Spleen (tissue), 11 donors: ENCODE data around the gene GRAMD1B. TPM values are rescaled to one million over a fixed set of nuclear protein-coding genes. Genes with fewer than 3 reads are reported as not detected.

Source experiments
- DNase-seq: peaks from one replicate; pipeline ENCODE4 v3.0.0-alpha.2; 2020
- H3K27ac ChIP-seq, 8 donors: fragments of 200-600 bp; sonication (generic) in 7 of 8; 1 replicate in 4 of 8; 2 replicates in 4 of 8; pipeline versions ENCODE4 v1.5.0 to v1.8.0; 2016 to 2021; ENCODE audit warnings: inconsistent platforms in 4 of 8, mild to moderate bottlenecking in 4 of 8, moderate library complexity in 1 of 8
- H3K27me3 ChIP-seq, 7 donors: fragments of 200-600 bp; sonication (generic) in 6 of 7; replicated peaks in 1 of 7; 1 replicate in 4 of 7; 2 replicates in 3 of 7; pipeline versions ENCODE4 v1.5.0 to v1.8.0; 2016 to 2021; ENCODE audit warnings: inconsistent platforms in 3 of 7, mild to moderate bottlenecking in 1 of 7
- H3K36me3 ChIP-seq, 6 donors: fragments of 200-600 bp; sonication (generic) in 5 of 6; 1 replicate in 4 of 6; 2 replicates in 2 of 6; pipeline versions ENCODE4 v1.5.0 to v1.8.0; 2016 to 2021; ENCODE audit warnings: inconsistent platforms in 2 of 6
- H3K4me1 ChIP-seq, 6 donors: fragments of 200-600 bp; sonication (generic) in 5 of 6; 1 replicate in 3 of 6; 2 replicates in 3 of 6; pipeline versions ENCODE4 v1.5.0 to v1.8.0; 2016 to 2021; ENCODE audit warnings: inconsistent platforms in 3 of 6
- H3K4me3 ChIP-seq, 8 donors: fragments of 200-600 bp; sonication (generic) in 7 of 8; 1 replicate in 4 of 8; 2 replicates in 4 of 8; pipeline versions ENCODE4 v1.5.0 to v1.8.0; 2016 to 2021; ENCODE audit warnings: inconsistent platforms in 4 of 8, mild to moderate bottlenecking in 4 of 8, moderate library complexity in 2 of 8
- H3K9me3 ChIP-seq, 8 donors: fragments of 200-600 bp; sonication (generic) in 7 of 8; 1 replicate in 4 of 8; 2 replicates in 4 of 8; pipeline versions ENCODE4 v1.5.0 to v1.8.0; 2016 to 2021; ENCODE audit warnings: inconsistent platforms in 4 of 8
- CTCF ChIP-seq, 11 experiments: fragments of 200-600 bp in 7 of 11; fragments of 450-650 bp in 4 of 11; sonication (generic) in 4 of 11; IDR thresholded peaks in 8 of 11; conservative IDR thresholded peaks in 3 of 11; 1 replicate in 7 of 11; 2 replicates in 4 of 11; pipeline versions ENCODE4 v1.4.0 to v1.8.0; 2016 to 2021; ENCODE audit warnings: antibody characterized with exemption in 11 of 11, inconsistent platforms in 4 of 11, mild to moderate bottlenecking in 1 of 11
- POLR2A ChIP-seq, 3 donors: fragments of 450-650 bp; IDR thresholded peaks; one replicate each; pipeline ENCODE4 v1.5.1; 2017; ENCODE audit warnings: antibody characterized with exemption in 3 of 3, mild to moderate bottlenecking in 1 of 3
- POLR2AphosphoS5 ChIP-seq, 3 donors: sonication (generic); formaldehyde crosslinking; IDR thresholded peaks; one replicate each; pipeline ENCODE4 v1.5.1; 2017; ENCODE audit warnings: antibody characterized with exemption in 3 of 3
- WGBS, 5 donors: extraction: QIAGEN DNeasy Blood & Tissue Kit in 3 of 5; methylation state at CpG; one replicate each; pipeline versions ENCODE4 v1.1.5 to v1.1.7; 2013 to 2018; 5-methylcytosine and 5-hydroxymethylcytosine counted together
- intact Hi-C: fragments of 100-400 bp; cut with DNase I; formaldehyde crosslinking; loops from one replicate; pipeline ENCODE4 v1.15.0; 2023; ENCODE audit warnings: low total_unique reads
- polyA plus RNA-seq, 3 donors: library from polyadenylated mRNA; stranded (reverse); fragments of 200-250 nt; gene quantifications; one replicate each; pipeline ENCODE4 v1.2.1, GENCODE V29; 2013
- total RNA-seq, 7 donors: library from RNA; depleted of rRNA in 3 of 7; stranded (reverse); fragments of >200 nt in 3 of 7; fragmentation: NEBNext Ultra II Directional in 4 of 7; extraction: Animal tissue kit (Norgen Biotek cat#: 25700) in 4 of 7; gene quantifications; one replicate each; pipeline versions ENCODE4 v1.1.0 to v1.2.1, GENCODE V29; 2016 to 2021
- donor health status: healthy with polysubstance abuse.
- donor health status: DM: no; HTN: no; CAD: no; lungs with moderate emphysema.
- donor health status: DM: no; HTN: no; CAD: no.
- donor health status: Bipolar disorder and iron deficiency.
- donor health status: healthy.
- donor health status: DM: no; HTN: no; CAD: no.
- donor health status: DM: yes; HTN: yes; CAD: no.

The GRAMD1B gene
- total and polyA plus RNA-seq, 10 donors = 1.7 to 15.6 (median 7.5) TPM

GRCh38 chr11:123578778-123579481, 148.9 kb downstream of the GRAMD1B start:
- peaks cover 4 to 24% (median 18%) of the 10 kb centered on the region in 6 donors for H3K4me1 ChIP-seq
- 86 to 93% (median 88%) methylated on average over 15 of the region's 15 CpGs for WGBS, 5 donors
- H3K27ac ChIP-seq = no peak overlapping the region
- no peaks in the 10 kb centered on the region for H3K9me3 ChIP-seq
- TF ChIP-seq CTCF (IDR thresholded peaks at IDR 0.05 in 8 of 11, conservative IDR thresholded peaks at IDR 0.05 in 3 of 11) (no peak), POLR2A (IDR thresholded peaks at IDR 0.05) (no peak), POLR2AphosphoS5 (IDR thresholded peaks at IDR 0.05) (no peak)
- peaks cover 0 to 5% (median 0%) of the 10 kb centered on the region in 6 donors for H3K36me3 ChIP-seq
- DNase-seq = no peak
- no peak overlapping the region for H3K4me3 ChIP-seq
- peaks cover 0 to 17% (median 0%) of the 10 kb centered on the region in 7 donors for H3K27me3 ChIP-seq
- intact Hi-C loops = loop anchor here (10.0 kb wide), 1 partner anchor 126 kb away; no protein-coding TSS in a partner anchor

GRCh38 chr11:123579482-123579812, 149.4 kb downstream of the GRAMD1B start:
- no peak overlapping the region for H3K4me3 ChIP-seq
- WGBS, 5 donors = 83 to 92% (median 90%) methylated on average over 5 of the region's 5 CpGs
- H3K9me3 ChIP-seq = no peaks in the 10 kb centered on the region
- no peak for TF ChIP-seq POLR2AphosphoS5 (IDR thresholded peaks at IDR 0.05)
- no peak for TF ChIP-seq POLR2A (IDR thresholded peaks at IDR 0.05)
- TF ChIP-seq CTCF (IDR thresholded peaks at IDR 0.05 in 8 of 11, conservative IDR thresholded peaks at IDR 0.05 in 3 of 11) = no peak
- H3K4me1 ChIP-seq = peaks cover 4 to 24% (median 18%) of the 10 kb centered on the region in 6 donors
- no peak for DNase-seq
- H3K36me3 ChIP-seq = peaks cover 0 to 5% (median 0%) of the 10 kb centered on the region in 6 donors
- intact Hi-C loops = loop anchor here (10.0 kb wide), 1 partner anchor 125 kb away; no protein-coding TSS in a partner anchor
- peaks cover 0 to 17% (median 0%) of the 10 kb centered on the region in 7 donors for H3K27me3 ChIP-seq
- H3K27ac ChIP-seq = no peak overlapping the region

- peaks cover 0 to 17% (median 0%) of the 10 kb centered on the region in 7 donors for H3K27me3 ChIP-seq
- peaks cover 4 to 24% (median 18%) of the 10 kb centered on the region in 6 donors for H3K4me1 ChIP-seq
- WGBS, 5 donors = 87 to 97% (median 91%) methylated on average over 6 of the region's 6 CpGs
- H3K36me3 ChIP-seq = peaks cover 0 to 5% (median 0%) of the 10 kb centered on the region in 6 donors
- intact Hi-C loops = no loop called here
- DNase-seq = no peak
- no peak for TF ChIP-seq POLR2A (IDR thresholded peaks at IDR 0.05)
- no peak for TF ChIP-seq POLR2AphosphoS5 (IDR thresholded peaks at IDR 0.05)
- TF ChIP-seq CTCF (IDR thresholded peaks at IDR 0.05 in 8 of 11, conservative IDR thresholded peaks at IDR 0.05 in 3 of 11) = no peak
- no peaks in the 10 kb centered on the region for H3K9me3 ChIP-seq
- H3K27ac ChIP-seq = no peak overlapping the region
- no peak overlapping the region for H3K4me3 ChIP-seq
These were observed 150.1 kb downstream of the GRAMD1B start for GRCh38 chr11:123580137-123580536.

- Histone ChIP-seq H3K4me1 (peaks cover 4 to 24% (median 18%) of the 10 kb centered on the region in 6 donors), H3K27ac (no peak overlapping the region), H3K4me3 (no peak overlapping the region), H3K9me3 (no peaks in the 10 kb centered on the region), H3K27me3 (peaks cover 0 to 17% (median 0%) of the 10 kb centered on the region in 7 donors), H3K36me3 (peaks cover 0 to 5% (median 0%) of the 10 kb centered on the region in 6 donors)
- DNase-seq = peak; percentile 92
- intact Hi-C loops = no loop called here
- TF ChIP-seq POLR2AphosphoS5 (IDR thresholded peaks at IDR 0.05) = peak in 1 of 3 donors; percentile 33
- peak; percentile 68 to 94 (median 85) for TF ChIP-seq CTCF (IDR thresholded peaks at IDR 0.05 in 8 of 11, conservative IDR thresholded peaks at IDR 0.05 in 3 of 11)
- TF ChIP-seq POLR2A (IDR thresholded peaks at IDR 0.05) = no peak
- 15 to 19% (median 16%) methylated on average over 25 of the region's 25 CpGs for WGBS, 5 donors
These were observed 150.6 kb downstream of the GRAMD1B start for GRCh38 chr11:123580557-123581275.
